ENCODE data around the gene PFKFB1.

- TF ChIP-seq EP300 (IDR thresholded peaks at IDR 0.05) (no peak), CTCF (IDR thresholded peaks at IDR 0.05) (no peak)
These were observed 49.2 kb downstream of the PFKFB1 start for GRCh38 chrX:54944816-54945215.

Measured in gastroesophageal sphincter (tissue), 3 donors.